K562 (cell line): ENCODE results near the gene YIF1A. TPM values are rescaled to one million over a fixed set of nuclear protein-coding genes. Genes with fewer than 3 reads are reported as not detected.

Experiments used
- CBFA2T3 ChIP-seq: fragments of 450-650 bp; IDR thresholded peaks from 2 replicates; pipeline ENCODE4 v1.6.1; 2017
- ERF ChIP-seq: fragments of 450-650 bp; formaldehyde crosslinking; IDR thresholded peaks from 2 replicates; pipeline ENCODE4 v1.4.0; 2020; ENCODE audit warnings: mild to moderate bottlenecking, mixed read lengths
- FOXJ2 ChIP-seq: fragments of 200-800 bp; sonication (Bioruptor generic); IDR thresholded peaks from 2 replicates; pipeline ENCODE4 v1.6.1; 2016; ENCODE audit warnings: missing genetic modification characterization, missing compliant biosample characterization
- HNRNPLL ChIP-seq: fragments of 200-400 bp; formaldehyde crosslinking; IDR thresholded peaks from 2 replicates; pipeline ENCODE4 v1.6.1; 2017; ENCODE audit warnings: low read length, low read depth, mild to moderate bottlenecking; ENCODE audit not compliant: poor library complexity, severe bottlenecking
- IRF2 ChIP-seq: sonication (generic); formaldehyde crosslinking; IDR thresholded peaks from 2 replicates; pipeline ENCODE4 v1.8.1; 2022; ENCODE audit warnings: mild to moderate bottlenecking, missing genetic modification reagents
- NFIX ChIP-seq: fragments of 250-450 bp; sonication (Bioruptor Pico); IDR thresholded peaks from 2 replicates; pipeline ENCODE4 v1.4.0; 2020; ENCODE audit warnings: low read depth, mild to moderate bottlenecking, moderate library complexity
- PHF8 ChIP-seq: fragments of 200-600 bp; sonication (generic); IDR thresholded peaks from 2 replicates; pipeline ENCODE4 v1.6.1; 2012; ENCODE audit warnings: mixed run types, mild to moderate bottlenecking, inconsistent platforms, low read length, moderate library complexity, borderline replicate concordance
- PHTF2 ChIP-seq: fragments of 250-450 bp; sonication (Bioruptor Pico); IDR thresholded peaks from 2 replicates; pipeline ENCODE4 v1.5.0; 2021; ENCODE audit warnings: mild to moderate bottlenecking
- POLR2AphosphoS2 ChIP-seq: IDR thresholded peaks from 2 replicates; pipeline ENCODE4 v1.6.1; 2012; ENCODE audit warnings: low read length, improper control_type of control experiment
- SRSF3 ChIP-seq: fragments of 200-400 bp; formaldehyde crosslinking; IDR thresholded peaks from 2 replicates; pipeline ENCODE4 v1.6.1; 2016; ENCODE audit warnings: mild to moderate bottlenecking, low read length, moderate library complexity; ENCODE audit not compliant: insufficient read depth
- TCF7 ChIP-seq: sonication (generic); IDR thresholded peaks from 2 replicates; pipeline ENCODE4 v1.6.1; 2016; ENCODE audit warnings: antibody characterized with exemption, borderline replicate concordance
- TOE1 ChIP-seq, 2 experiments: fragments of 450-650 bp in 1 of 2; sonication (generic) in 1 of 2; formaldehyde crosslinking in 1 of 2; IDR thresholded peaks; 2 replicates each; pipeline versions ENCODE4 v1.7.1 to v1.8.0; 2016 to 2022; ENCODE audit warnings: borderline replicate concordance in 2 of 2, mild to moderate bottlenecking in 2 of 2, antibody characterized with exemption in 1 of 2, inconsistent platforms in 1 of 2, low read depth in 1 of 2, missing genetic modification reagents in 1 of 2, moderate library complexity in 1 of 2
- ZNF212 ChIP-seq: fragments of 450-650 bp; formaldehyde crosslinking; IDR thresholded peaks from 2 replicates; pipeline ENCODE4 v1.4.0; 2020; ENCODE audit warnings: mild to moderate bottlenecking
- ZNF75A ChIP-seq: fragments of 450-650 bp; formaldehyde crosslinking; IDR thresholded peaks from 2 replicates; pipeline ENCODE4 v1.4.0; 2020; ENCODE audit warnings: mild to moderate bottlenecking
- polyA plus RNA-seq, 8 experiments: library from polyadenylated mRNA; depleted of rRNA in 4 of 8; stranded (reverse) in 5 of 8; unstranded in 3 of 8; fragments of >200 nt; fragmentation: Nextera tagmentation in 2 of 8; fragmentation: Illumina TruSeq in 1 of 8; extraction: Ambion mirVana in 2 of 8; extraction: Trizol in 1 of 8; gene quantifications; 2 replicates each; pipeline versions ENCODE4 v1.2.1 to v1.2.3, GENCODE V29; 2011 to 2014; ENCODE audit warnings: inconsistent platforms in 1 of 8, missing spikeins in 1 of 8
- total RNA-seq, 7 experiments: library from RNA; depleted of rRNA in 6 of 7; stranded (reverse); fragments of >200 nt in 6 of 7; fragmentation: Illumina TruSeq in 2 of 7; extraction: Trizol in 2 of 7; gene quantifications; 2 replicates each; pipeline versions ENCODE4 v1.2.1 to v1.2.3, GENCODE V29; 2011 to 2021; ENCODE audit warnings: low replicate concordance in 1 of 7
- TF ChIP-seq, protein P1 (sequence below): sonication (generic); formaldehyde crosslinking; IDR thresholded peaks from 2 replicates; pipeline ENCODE4 v1.8.0; 2023; ENCODE audit warnings: mild to moderate bottlenecking, missing genetic modification reagents
- TF ChIP-seq, protein P2 (sequence below): fragments of 450-650 bp; IDR thresholded peaks from 2 replicates; pipeline ENCODE4 v1.6.1; 2014; ENCODE audit warnings: low read depth, mild to moderate bottlenecking, moderate library complexity, borderline replicate concordance
- TF ChIP-seq, protein P3 (sequence below): fragments of 450-650 bp; IDR thresholded peaks from 2 replicates; pipeline ENCODE4 v1.6.1; 2017; ENCODE audit warnings: antibody characterized with exemption, mild to moderate bottlenecking
- TF ChIP-seq, protein P4 (sequence below): sonication (generic); formaldehyde crosslinking; IDR thresholded peaks from 2 replicates; pipeline ENCODE4 v1.5.0; 2020; ENCODE audit warnings: missing genetic modification reagents

Gene YIF1A
- total and polyA plus RNA-seq, 9 of the 15 experiments (the other 6 are each of a cell fraction or from before 2014, with no cell fraction given) = 8.6 to 121 (median 77.2) TPM

DNA sequence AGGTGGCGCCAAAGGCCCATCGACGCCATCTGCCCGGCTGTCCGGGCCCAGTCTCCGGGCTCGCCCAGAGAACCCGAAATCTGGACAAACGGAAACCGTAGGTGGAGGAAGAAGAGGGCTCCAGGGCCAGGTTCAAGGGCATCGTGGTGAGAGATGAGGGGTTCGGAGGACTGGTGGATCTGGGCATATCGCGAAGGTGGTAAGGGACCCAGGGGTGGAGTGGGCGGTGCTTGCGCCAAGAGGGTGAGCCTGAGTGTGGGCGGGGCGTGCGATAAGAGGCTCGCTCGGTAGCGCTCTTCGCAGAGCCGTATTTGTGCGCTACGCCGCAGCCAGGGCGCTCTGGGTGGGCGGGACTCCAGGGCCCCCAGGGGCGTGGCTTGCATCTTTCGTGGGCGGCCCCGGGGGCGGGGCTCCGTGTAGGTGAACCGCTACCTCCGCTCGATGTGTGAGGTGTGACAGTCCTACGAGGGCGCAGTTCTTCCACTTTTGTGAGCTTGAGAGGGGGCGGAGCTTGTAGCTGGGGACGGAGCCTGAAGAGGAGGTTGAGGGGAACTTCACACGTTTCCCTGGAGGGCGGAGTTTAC lies 23.1 kb upstream of the YIF1A start (continued):
- TF ChIP-seq, protein P1, sequence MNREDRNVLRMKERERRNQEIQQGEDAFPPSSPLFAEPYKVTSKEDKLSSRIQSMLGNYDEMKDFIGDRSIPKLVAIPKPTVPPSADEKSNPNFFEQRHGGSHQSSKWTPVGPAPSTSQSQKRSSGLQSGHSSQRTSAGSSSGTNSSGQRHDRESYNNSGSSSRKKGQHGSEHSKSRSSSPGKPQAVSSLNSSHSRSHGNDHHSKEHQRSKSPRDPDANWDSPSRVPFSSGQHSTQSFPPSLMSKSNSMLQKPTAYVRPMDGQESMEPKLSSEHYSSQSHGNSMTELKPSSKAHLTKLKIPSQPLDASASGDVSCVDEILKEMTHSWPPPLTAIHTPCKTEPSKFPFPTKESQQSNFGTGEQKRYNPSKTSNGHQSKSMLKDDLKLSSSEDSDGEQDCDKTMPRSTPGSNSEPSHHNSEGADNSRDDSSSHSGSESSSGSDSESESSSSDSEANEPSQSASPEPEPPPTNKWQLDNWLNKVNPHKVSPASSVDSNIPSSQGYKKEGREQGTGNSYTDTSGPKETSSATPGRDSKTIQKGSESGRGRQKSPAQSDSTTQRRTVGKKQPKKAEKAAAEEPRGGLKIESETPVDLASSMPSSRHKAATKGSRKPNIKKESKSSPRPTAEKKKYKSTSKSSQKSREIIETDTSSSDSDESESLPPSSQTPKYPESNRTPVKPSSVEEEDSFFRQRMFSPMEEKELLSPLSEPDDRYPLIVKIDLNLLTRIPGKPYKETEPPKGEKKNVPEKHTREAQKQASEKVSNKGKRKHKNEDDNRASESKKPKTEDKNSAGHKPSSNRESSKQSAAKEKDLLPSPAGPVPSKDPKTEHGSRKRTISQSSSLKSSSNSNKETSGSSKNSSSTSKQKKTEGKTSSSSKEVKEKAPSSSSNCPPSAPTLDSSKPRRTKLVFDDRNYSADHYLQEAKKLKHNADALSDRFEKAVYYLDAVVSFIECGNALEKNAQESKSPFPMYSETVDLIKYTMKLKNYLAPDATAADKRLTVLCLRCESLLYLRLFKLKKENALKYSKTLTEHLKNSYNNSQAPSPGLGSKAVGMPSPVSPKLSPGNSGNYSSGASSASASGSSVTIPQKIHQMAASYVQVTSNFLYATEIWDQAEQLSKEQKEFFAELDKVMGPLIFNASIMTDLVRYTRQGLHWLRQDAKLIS (CRISPR knock-in tag) = no peak; the same call in 1 of the 2 replicates
- TF ChIP-seq NFIX (CRISPR knock-in tag) (no peak), ERF (no peak), TCF7 (no peak), CBFA2T3 (0 out of 2 replicates have a peak, but pooled peaks have one; percentile 13), ZNF75A (no peak), PHTF2 (no peak), ZNF212 (CRISPR knock-in tag) (no peak), SRSF3 (no peak), HNRNPLL (peak; percentile 70), PHF8 (peak; percentile 55; the same call in 1 of the 2 replicates), POLR2AphosphoS2 (no peak), FOXJ2 (tag) (no peak), IRF2 (CRISPR knock-in tag) (no peak), TOE1 (IDR thresholded peaks at IDR 0.05; ENCODE audit: borderline replicate concordance) (peak; percentile 76), TOE1 (CRISPR knock-in tag; IDR thresholded peaks at IDR 0.05; ENCODE audit: borderline replicate concordance, low read depth) (no peak)
- TF ChIP-seq, protein P2, sequence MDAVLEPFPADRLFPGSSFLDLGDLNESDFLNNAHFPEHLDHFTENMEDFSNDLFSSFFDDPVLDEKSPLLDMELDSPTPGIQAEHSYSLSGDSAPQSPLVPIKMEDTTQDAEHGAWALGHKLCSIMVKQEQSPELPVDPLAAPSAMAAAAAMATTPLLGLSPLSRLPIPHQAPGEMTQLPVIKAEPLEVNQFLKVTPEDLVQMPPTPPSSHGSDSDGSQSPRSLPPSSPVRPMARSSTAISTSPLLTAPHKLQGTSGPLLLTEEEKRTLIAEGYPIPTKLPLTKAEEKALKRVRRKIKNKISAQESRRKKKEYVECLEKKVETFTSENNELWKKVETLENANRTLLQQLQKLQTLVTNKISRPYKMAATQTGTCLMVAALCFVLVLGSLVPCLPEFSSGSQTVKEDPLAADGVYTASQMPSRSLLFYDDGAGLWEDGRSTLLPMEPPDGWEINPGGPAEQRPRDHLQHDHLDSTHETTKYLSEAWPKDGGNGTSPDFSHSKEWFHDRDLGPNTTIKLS = no peak; the same call in none of the 2 replicates
- TF ChIP-seq, protein P3, sequence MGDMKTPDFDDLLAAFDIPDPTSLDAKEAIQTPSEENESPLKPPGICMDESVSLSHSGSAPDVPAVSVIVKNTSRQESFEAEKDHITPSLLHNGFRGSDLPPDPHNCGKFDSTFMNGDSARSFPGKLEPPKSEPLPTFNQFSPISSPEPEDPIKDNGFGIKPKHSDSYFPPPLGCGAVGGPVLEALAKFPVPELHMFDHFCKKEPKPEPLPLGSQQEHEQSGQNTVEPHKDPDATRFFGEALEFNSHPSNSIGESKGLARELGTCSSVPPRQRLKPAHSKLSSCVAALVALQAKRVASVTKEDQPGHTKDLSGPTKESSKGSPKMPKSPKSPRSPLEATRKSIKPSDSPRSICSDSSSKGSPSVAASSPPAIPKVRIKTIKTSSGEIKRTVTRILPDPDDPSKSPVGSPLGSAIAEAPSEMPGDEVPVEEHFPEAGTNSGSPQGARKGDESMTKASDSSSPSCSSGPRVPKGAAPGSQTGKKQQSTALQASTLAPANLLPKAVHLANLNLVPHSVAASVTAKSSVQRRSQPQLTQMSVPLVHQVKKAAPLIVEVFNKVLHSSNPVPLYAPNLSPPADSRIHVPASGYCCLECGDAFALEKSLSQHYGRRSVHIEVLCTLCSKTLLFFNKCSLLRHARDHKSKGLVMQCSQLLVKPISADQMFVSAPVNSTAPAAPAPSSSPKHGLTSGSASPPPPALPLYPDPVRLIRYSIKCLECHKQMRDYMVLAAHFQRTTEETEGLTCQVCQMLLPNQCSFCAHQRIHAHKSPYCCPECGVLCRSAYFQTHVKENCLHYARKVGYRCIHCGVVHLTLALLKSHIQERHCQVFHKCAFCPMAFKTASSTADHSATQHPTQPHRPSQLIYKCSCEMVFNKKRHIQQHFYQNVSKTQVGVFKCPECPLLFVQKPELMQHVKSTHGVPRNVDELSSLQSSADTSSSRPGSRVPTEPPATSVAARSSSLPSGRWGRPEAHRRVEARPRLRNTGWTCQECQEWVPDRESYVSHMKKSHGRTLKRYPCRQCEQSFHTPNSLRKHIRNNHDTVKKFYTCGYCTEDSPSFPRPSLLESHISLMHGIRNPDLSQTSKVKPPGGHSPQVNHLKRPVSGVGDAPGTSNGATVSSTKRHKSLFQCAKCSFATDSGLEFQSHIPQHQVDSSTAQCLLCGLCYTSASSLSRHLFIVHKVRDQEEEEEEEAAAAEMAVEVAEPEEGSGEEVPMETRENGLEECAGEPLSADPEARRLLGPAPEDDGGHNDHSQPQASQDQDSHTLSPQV = no peak
- TF ChIP-seq, protein P4, sequence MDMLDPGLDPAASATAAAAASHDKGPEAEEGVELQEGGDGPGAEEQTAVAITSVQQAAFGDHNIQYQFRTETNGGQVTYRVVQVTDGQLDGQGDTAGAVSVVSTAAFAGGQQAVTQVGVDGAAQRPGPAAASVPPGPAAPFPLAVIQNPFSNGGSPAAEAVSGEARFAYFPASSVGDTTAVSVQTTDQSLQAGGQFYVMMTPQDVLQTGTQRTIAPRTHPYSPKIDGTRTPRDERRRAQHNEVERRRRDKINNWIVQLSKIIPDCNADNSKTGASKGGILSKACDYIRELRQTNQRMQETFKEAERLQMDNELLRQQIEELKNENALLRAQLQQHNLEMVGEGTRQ (CRISPR knock-in tag) = no peak
